ENCODE measurements around the gene ANTXR1.

The ANTXR1 gene

DNA sequence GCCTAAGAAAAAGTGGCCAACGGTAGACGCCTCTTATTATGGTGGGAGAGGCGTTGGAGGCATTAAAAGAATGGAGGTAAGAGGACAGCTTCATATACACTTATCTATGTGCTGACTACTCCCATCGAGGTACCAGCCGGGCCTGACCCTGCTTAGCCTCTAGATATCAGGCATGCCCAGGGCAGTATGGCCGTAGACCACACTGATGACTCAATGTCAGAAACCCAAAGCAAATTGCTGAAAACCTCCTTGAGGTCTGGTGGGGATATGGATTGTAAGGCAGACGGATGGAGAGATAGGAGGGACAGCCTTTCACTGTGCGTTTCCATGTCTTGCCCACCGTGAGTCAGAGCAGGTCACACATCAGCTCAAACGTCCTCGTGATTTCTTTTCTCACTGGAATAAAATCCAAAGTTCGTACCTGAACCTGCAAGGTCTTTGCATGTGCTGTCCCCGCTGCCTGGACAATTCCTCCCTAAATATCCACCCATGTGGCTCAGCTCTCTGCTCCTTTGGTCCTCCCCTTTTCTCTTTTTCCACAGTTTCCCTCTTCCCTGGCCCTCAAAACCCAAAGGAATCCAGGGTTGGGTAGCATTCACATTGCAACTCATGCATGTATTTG, 168.9 kb downstream of the ANTXR1 start:
- DNase-seq (ENCODE audit: low spot score) = no peak

DNA sequence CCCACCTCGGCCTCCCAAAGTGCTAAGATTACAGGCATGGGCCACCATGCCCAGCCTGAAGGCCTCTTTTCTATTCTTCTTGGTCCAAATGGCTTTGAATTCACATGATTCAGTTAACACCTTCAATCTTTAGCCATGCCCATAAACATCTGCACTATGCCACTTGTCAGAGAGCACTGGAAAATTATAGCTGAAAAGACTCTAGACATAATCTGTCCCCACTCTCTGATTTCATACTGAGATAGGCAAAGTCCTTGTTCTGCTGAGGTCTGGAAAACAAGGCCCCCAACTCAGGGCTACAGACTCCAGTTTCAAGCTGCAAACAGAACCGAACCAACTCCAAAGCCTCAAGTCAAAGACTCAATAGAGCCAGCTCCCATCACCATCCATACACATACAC, 170.7 kb downstream of the ANTXR1 start:
- no peak for DNase-seq (ENCODE audit: low spot score)

- no peak for DNase-seq (ENCODE audit: low spot score)
Observed at GRCh38 chr2:69184224-69184623, 171.2 kb downstream of the ANTXR1 start.

- DNase-seq (ENCODE audit: low spot score) = no peak
Observed at GRCh38 chr2:69185807-69186206, 172.8 kb downstream of the ANTXR1 start.

DNA sequence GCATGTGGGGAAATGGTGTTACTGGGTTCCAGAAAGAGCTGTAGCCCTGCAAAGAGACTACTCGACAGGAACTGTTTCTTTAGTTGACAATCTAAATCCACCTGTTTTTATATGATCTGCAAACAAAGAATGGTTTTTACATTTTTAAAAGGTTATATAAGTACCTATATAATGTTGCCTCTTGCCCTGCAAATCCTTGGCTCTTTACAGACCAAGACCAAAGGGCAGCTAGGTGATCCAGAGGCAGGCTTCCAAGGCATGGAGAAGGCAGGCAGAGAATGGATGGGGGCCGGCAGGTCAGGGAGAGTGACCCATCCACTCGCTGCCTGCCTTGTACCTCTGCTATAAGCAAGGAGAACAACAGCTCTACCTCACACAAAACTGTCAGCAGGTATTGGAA, 173.6 kb downstream of the ANTXR1 start:
- DNase-seq (ENCODE audit: low spot score) = no peak

DNA sequence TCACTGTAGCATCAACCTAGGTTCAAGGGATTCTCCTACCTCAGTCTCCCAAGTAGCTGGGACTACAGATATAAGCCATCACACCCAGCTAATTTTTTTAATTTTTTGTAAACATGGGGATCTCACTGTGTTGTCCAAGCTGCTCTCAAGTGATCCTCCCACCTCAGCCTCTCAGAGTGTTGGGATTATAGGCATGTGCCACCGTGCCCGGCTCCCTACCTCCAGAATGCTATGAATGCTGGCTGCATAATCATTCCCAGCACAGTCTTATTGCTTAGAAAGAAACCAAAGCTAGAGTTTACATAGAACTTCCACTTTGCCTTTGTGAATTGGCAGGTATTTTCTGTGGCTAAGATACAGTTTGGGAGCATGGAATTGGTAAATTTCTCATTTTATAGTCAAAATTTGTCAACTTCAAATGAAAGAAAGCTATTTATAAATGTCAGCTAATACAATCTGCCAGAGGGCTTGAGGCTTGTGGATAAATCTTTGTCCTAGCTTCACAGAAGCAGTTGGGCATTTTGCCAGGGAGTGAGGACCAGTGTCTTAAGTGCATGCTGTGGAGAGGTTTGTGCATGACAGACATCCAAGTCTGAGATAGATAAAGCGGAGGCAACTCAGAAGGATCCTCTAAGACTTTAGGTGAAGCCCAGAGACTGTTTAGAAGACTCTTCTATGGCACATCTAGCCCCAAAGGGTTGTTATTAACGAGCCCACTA, 175.4 kb downstream of the ANTXR1 start:
- DNase-seq (ENCODE audit: low spot score) = no peak

- DNase-seq (ENCODE audit: low spot score) = no peak
Observed at GRCh38 chr2:69190743-69191404, 177.9 kb downstream of the ANTXR1 start.

DNA sequence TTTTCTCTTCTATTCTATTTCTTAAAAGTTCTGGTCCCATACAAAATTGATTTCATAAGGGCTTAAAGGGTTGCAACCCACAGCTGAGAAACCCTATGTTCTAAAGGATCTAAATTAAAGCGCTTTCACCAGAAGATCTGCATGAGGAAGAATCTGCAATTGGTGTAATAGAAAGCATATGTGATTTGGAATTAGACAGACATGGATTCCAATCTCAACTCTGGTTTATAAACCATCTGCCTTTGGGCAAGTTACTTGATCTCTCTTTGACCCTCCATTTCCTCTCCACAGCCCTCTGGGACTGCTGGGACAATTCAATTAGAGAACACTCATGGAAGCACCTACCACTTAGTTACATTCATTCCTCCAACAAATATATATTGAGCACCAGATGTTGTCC, 178.7 kb downstream of the ANTXR1 start:
- DNase-seq (ENCODE audit: low spot score) = no peak

DNA sequence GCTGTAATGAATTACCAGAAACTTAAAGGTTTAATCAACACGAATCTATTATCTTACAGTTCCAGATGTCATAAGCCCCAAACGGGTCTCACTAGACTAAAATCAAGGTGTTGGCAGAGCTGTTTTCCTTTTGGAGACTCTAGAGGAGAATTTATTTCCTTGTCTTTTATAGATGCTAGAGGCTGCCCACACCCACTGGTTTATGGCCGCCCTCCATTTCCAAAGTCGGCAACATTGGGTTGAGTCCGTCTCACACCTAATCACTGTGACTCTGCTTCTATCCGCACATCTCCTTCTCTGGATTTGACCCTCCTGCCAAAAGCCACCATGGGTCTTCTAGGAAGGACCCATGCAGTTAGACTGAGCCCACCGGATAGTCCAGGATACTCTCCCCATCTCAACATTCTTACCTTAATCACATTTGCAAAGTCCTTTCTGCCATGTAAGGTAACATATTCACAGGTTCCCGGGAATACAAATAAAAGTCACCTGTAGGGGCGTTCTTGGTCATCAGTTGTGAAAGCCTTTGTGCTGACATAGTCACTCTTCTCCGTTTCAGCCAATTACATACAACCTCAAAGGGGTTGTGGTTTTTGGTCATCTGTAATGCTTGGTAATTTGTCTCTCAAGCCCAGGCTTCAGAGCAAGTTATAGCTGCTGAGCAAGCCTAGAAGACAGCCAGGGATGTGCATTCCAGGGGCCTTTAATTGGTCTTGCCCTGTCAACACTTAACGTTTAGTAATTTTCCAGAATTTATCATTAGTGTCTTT, 179.4 kb downstream of the ANTXR1 start:
- no peak for DNase-seq (ENCODE audit: low spot score)

- no peak for DNase-seq (ENCODE audit: low spot score)
Observed at GRCh38 chr2:69195706-69196105, 182.7 kb downstream of the ANTXR1 start.

- DNase-seq (ENCODE audit: low spot score) = no peak
Observed at GRCh38 chr2:69196327-69197117, 183.5 kb downstream of the ANTXR1 start.

GRCh38 chr2:69200107-69200520, 187.1 kb downstream of the ANTXR1 start:
- no peak for DNase-seq (ENCODE audit: low spot score)

- DNase-seq (ENCODE audit: low spot score) = no peak
Observed at GRCh38 chr2:69201259-69201658, 188.3 kb downstream of the ANTXR1 start.

- DNase-seq (ENCODE audit: low spot score) = no peak
Observed at GRCh38 chr2:69202327-69202726, 189.3 kb downstream of the ANTXR1 start.

DNA sequence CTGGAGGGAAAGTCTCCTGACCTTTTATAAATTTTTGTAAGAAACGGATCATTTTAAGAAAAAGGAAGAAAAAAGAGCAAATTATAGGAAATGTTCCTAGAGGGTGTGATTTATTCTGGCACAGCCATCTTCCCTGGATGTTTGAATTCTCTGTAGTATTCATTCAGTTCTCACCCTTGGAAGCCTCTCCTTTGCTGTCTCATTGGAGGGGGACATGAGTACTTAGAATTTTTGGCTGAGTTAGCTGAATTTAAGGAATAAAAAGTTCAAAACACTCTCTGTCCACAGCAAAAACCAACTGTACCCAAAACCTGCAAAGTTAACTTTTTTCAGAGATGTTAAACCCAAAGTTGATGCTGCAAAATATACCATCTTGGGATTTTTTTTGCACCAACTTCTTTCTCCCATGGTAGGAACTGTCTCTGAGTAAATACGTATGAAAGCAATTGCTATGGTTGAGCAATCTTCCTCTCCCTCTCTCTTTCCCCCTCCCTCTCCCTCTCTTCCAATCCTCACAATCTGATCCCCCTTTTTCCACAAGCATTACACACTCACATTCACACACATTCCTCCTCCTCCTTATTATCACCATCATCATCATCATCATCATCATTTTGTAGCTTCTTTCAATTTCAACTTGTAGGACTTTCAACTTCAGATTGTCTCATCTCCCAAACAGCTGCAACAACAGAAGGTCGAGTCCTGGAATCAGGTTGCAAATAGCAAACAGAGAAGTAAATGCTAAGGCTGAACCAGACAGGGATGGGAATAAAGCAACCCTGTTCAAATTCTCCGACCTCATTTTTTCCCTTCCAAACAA, 190.4 kb downstream of the ANTXR1 start:
- DNase-seq (ENCODE audit: low spot score) = no peak

DNA sequence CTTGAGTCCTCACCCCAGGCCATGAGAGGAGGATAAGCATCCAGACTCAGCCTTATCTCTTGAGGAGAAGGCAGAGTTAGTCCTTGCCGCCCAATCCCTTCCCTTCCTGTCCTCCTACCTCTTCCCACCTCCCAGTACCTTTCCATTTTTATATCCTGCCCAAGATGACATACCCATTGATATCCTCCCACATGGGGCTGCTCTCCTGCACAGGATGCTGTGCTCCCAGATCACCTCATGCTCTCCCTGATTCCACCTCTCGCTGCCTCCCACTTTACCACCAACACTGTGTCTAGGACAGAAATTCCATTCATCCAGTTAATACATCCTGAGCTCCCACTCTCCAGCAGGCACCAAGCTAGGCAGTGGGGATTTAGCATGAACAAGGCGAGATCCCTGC, 191.7 kb downstream of the ANTXR1 start:
- DNase-seq (ENCODE audit: low spot score) = no peak

DNA sequence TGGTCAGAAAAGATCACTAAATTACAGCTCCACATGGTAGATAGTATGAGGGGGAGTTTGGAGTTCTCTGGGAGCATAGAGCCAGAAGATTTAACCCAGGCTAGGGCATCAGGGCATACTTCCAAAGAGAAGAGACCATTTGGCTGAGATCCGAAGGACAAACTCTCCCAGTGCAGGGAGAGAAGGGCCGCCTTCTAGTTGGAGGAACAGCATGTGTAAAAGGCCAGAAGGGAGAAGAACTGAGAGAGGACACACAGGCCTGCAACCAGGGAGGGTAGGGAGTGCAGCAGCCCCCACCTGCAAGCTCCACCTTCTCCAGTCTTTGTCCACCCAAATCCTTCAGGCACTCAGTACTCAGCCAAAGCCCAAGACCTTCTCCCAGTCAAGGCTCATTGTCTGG, 192.1 kb downstream of the ANTXR1 start:
- DNase-seq (ENCODE audit: low spot score) = no peak

DNA sequence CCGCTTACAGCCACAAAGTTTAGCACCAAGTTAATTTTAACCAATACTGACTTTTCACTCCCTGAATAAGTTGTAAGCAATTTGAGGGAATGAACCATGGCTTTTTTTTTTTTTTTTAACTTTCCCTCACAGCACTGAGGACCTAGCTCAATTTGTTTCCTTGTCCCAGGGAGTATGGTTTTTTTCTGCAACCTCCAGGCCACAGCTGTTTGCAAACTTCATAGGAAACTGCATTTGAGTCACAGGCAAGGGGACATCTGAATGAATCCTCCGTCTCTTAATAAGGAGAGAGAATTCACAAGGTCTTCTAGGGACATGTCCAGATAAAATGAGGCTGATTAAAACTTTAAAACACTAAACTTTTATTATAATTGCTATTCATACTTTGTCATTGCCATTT, 192.5 kb downstream of the ANTXR1 start:
- DNase-seq (ENCODE audit: low spot score) = no peak

GRCh38 chr2:69208023-69208595, 195.1 kb downstream of the ANTXR1 start:
- DNase-seq (ENCODE audit: low spot score) = no peak

DNA sequence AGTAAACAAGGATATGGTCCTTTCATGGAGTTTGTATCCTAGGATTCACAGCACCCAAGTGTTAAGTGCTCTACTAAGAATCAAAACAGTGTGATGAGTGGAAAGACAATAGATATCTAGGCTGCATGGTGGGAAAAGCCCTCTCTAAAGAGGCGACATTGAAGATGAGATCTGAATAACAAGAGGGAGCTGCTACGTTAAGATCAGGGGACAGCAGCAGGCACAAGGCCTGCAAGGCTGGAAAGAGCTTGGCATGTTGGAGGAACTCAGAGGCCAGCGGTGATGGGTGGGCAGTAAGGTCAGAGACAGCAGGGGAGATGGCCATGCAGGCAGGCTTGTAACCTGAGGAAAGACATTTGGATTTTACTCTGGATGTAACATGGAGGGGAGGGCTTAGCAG, 196.5 kb downstream of the ANTXR1 start:
- no peak for DNase-seq (ENCODE audit: low spot score)

GRCh38 chr2:69210385-69210784, 197.4 kb downstream of the ANTXR1 start:
- DNase-seq (ENCODE audit: low spot score) = no peak
